SIG-M5 (cell line): ENCODE data around the gene SLX4IP.
"Not testable (repeated sequence)": the region's sequence is repeated elsewhere in the genome, so short reads cannot be mapped to it uniquely, and the experiment has no call there.

Experiments used
- DNase-seq: peaks from one replicate; lab custom pipeline; 2025; lab: John Stamatoyannopoulos, UW

SLX4IP gene

DNA sequence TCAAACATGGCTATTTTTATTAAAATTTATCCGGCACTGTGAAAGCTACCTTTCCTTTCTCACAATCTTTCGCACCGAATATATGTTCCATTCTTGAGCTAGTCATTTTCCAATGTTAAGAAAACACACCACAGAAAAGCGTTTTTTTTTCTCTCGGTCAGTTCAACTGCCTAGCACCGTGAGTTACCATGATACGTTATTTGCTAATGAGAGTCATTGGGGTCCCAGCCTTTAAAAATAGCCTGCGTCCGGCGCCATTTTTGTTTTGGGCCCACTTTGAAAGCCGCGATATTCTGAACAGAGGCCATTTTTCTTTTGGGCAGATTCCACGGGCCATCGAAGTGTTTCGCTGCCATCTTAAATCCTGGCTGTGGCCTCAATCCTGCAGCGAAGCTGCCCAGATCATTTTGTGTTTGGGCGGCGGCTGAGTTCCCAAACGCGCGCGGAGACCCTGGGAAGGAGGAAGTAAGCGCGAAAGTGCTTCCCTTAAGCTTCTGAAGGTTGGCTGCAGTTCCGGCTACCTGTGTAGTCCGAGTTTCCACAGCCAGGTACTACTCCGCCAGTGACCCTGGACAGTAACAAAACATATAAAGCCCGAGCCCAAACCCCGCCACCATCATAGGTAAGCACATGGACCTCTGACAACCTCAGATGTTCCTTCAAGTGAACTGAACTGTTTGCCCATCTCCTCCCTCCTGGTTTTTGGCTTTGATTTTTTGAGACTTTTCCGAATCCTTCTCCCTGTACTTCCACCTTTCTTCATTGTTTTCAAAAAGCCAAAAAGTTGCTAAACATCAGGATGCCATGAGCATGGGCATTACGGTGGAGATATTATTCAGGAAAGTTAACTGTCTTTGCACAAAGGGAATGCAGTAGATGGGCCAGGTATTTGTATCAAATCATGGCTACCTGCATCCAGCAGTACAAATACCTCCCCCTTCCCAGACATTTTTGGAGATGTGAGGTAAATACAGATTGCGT is at the start of gene SLX4IP:
SLX4IP (plus strand) TSS at position 474 of the 981 bp plus-strand sequence. CDS start 22,900 bp downstream, outside the sequence.
- peak; percentile 75 for DNase-seq

DNA sequence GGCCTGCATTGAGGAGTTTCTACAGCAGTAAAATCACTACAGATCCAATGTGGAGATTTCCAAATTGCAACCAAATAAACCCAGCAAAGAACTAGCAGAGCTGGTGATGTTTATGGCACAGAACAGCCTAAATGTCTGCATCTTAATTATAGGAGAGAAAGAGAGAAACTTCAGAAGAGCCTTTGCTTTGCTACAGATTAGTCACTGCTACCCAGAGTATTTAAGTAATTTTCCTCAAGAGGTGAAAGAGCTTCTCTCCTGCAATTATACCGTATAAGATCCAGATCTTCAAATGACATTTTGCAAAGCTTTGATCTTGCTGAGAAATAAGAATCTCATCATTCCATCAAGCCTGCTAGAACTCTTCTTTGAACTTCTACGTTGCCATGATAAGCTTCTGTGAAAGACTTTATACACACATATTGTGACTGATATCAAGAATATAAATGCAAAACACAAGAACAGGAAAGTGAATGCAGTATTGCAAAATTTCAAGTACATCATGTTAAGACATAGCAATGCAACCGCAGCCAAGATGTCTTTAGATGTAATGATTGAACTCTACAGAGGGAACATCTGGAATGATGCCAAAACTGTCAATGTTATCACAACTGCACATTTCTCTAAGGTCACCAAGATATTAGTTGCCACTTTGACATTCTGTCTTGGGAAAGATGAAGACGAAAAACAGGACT is 49.1 kb upstream of the SLX4IP start:
- no peak for DNase-seq

DNA sequence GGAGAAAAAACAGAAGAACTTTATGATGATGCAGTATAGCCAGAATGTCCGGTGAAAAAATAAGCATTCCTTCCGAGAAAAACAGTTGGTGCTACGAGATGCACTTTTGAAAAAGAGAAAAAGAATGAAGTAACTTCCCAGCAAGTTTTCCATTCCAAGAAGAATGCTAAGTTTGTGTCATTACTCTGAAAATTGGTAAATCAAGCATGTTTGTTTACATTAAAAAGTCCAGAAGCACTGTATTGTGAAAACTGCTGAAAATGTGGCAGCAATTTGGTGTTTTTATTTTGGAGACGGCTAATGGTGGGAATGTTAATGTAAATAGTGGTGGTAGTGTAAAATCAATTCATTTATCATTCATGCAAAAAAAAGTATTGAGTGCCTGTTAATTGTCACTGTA is 47.4 kb upstream of the SLX4IP start:
- DNase-seq, result no peak

DNA sequence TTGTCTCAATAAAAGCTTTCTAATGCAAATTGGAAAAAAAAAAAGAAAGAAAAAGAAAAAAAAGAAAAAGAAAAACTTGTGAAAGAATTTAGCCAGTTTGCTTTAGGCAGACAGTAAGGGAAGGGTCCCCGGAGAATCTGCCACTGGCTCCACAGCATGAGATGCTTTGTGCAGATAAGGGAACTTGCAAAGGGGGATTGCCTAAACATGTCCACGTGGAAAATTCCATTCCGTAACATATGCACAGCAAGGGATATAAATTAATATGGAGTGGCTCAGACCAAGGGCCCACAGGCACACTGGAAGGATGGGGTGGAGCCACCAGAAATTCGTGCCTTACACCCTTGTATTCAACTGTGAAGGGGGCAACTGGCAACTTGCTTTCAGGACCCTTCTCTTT is 46.5 kb upstream of the SLX4IP start:
- DNase-seq, result no peak

DNA sequence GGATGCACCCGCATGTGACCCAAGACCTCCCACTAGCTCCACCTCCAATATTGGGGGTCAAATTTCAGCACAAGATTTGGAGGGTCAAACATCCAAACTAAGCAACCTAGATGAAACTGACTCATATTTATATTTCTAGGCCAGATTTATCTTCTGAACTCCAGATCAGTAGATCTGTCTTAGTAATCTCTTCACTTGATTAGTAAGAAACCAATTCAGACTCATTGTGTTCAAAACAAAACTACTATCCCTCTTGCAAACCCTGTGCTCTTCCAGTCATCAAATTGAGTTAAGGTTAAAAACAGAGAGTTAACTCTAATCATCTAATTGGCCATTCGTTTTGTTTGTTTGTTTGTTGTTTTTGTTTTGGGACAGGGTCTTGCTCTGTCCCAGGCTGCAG is 44.4 kb upstream of the SLX4IP start:
- DNase-seq, result no peak

DNA sequence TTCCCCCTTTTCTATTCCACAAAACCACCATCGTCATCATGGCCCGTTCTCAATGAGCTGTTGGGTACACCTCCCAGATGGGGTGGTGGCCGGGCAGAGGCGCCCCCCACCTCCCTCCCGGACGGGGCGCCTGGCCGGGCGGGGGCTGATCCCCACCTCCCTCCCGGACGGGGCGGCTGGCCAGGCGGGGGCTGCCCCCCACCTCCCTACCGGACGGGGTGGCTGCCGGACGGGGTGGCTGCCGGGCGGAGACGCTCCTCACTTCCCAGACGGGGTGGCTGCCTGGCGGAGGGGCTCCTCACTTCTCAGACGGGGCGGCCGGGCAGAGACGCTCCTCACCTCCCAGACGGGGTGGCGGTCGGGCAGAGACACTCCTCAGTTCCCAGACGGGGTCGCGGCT is 40.4 kb upstream of the SLX4IP start:
- not testable (repeated sequence) for DNase-seq

DNA sequence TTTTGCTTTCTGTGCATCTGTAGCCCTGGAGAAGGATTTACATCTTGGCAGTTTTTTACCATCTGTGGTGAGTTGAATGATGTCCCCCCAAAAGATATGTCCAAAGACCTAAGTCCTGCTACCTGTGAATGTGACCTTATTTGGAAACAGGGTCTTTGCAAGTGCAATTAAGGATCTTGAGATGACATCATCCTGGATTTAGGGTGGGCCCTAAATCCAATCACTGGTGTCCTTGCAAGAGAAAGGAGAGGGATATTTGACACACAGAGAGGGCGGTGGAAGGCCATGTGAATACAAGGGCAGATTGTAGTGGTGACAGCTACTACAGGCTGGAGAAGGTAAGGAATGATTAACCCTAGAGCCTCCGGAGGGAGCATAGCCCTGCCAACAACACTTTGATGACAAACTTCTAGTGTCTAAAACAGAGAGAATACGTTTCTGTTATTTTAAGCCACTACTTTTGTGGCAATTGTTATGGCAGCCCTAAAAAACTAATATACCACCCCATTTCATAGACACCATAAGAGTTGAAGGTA is 36.2 kb upstream of the SLX4IP start:
- DNase-seq, result no peak

DNA sequence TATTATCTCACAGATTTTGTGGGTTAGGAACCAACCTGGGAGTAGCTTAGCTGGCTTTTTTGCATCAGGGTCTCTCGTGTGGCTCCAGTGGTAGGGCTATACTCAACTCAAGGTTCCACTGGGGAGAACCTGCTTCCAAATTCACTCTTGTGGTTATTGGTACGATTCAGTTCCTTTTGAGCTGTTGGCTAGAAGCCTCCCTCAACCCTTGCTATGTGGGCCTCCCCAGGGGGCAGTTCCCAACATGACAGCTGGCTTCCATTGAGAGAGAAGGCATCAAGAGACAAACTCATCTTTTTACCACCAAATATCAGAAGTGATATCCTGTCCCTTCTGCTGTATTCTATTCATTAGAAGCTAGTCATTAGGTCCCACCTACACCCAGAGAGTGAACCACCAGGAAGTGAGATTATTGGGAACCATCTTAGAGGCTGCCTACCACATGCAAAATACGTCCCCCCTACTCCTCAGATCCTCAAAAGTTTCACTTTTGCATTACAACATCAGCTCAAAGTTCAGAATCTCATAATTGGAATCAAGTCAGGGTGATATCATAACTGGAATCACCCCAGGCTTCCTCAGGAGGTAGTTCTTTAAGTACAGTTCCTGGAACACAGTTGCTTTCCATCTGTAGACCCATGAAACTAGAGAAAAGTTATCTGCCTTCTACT is 32.0 kb upstream of the SLX4IP start:
- no peak for DNase-seq

DNA sequence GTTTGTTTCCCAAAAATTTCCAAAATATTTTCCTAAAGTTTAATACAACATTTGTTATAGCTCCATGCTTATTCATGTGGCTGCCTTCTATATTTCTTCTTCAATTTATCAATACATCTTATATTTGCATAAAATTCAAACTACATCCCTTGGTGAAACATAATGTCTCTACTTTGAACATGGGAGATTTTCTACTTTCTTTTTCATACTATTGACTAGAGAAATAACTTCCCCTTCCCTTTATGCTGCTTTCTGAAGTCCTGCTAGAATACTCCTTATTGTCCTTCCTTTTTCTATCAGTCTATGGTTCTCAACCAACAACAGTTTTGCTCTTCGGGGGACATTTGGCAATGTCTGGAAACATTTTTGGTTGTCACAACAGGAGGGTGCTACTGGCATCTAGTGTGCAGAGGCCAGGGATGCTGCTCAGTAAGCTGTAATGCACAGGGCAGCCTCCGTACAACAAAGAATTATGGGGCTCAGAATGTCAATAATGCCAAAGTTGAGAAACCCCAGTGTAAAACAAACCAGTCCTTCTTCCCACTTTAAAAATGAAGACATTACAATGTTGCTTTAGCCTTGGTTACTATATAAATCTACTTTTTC is 31.0 kb upstream of the SLX4IP start:
- no peak for DNase-seq

DNA sequence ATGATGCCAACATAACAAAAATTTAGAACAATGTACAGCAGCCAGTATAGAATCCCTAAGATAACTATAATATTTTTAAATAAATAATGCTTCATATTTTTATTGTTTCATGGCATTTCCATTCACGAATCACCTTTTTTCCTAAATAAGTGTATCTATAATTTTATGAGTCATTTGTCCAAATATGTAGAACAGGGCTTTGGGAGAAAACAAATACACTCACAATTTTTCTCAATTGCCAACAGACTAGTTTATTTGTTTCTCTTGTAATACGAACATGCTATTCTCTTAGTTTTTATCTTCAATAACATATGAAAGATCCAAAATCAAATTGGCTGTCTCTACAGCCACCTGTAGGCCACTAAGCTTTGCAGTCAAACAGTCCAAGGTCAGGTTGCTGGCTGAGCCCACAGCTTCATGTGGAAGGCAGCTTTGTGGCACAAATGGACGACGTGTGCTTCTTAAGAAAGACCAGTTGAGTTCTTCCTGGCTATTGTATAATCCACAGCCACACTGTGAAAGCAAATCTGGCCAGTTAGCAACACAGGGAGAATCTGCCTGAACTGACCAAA is 30.1 kb upstream of the SLX4IP start:
- DNase-seq, result no peak

DNA sequence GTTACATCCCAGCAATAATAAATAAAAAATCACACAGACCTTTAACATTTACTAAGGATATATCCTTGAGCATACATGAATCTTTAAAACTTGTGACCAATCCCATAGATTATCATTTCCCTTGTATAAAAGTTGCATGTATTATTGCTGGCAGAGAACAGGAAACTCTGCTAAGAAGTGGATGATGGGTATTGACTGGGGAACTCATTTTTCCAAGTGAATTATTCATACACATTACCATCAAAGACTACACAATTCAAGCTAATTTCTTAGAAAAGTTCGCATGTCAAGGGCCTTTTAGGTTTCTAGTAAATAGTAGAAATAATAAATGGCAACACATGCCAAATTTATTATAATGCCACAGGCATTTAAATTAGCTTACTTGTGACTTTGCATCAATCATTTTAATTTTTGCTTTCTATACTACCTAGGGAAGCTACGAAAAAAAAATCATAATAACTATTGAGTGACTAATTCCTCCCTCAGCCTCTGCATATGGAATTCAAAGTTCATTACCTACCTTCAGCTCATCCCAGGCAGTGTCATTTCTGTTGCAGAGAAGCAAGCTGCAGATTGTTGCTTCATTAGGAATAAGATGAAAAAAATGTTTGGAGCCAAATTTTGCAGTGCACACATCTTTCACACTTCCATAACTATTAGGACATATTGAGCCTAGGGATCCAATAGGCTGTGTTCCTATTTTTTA is 26.8 kb upstream of the SLX4IP start:
- DNase-seq, result no peak

DNA sequence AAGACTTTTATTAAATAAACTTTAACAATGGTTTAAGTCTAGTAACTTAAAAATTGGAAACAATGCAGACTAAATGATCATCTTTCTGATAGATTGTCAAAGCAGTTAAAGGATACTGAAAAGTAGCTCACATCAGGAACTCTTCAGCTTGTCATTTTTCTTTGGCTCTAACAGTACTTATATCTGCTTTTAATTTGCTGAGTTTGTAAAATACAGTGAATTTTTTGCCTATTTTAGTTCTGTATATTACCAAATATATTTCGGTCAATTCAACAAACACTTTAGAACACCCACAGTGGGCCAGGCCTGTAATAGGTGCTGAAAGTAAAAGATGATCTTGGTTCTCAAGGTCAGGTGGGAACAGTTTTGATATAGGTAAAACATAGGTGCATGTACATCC is 23.4 kb upstream of the SLX4IP start:
- DNase-seq, result no peak

DNA sequence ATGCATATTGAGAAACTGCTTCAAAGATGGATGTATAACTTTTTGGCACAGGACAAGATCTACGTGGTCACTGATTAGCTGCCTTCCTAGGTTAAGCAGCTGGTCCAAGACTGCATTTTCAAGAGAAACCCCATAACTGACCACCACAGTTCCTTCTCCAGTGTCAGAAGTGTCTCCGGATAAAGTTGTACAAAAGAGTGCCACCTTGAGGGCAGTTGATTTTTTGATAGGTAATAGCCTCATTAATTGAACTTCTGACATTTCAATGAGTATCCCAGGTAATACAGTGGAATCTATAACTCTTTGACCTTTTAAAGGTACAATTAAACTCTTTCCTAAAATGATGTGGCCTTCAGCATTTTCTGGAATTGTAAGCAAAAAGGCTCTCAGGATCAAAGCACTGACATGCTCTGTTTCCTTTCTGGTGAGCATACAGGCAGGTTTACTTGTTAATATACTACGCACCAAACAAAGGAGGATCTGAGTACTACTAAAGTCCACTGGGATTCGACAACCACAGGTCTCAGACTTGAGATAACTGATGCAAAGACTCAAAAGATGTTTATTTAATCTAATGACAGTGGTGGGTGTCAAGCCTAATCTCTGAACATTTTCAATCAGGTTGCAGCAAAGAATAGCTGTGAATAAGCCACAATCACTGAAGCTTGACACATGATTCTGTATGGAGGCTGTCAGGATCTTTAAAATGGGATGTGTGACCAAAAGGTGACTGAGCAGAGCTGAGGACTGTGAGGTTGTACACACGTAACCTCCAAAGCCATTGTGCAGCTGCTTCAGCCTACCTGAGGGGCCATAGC is 22.3 kb upstream of the SLX4IP start:
- DNase-seq, result no peak

DNA sequence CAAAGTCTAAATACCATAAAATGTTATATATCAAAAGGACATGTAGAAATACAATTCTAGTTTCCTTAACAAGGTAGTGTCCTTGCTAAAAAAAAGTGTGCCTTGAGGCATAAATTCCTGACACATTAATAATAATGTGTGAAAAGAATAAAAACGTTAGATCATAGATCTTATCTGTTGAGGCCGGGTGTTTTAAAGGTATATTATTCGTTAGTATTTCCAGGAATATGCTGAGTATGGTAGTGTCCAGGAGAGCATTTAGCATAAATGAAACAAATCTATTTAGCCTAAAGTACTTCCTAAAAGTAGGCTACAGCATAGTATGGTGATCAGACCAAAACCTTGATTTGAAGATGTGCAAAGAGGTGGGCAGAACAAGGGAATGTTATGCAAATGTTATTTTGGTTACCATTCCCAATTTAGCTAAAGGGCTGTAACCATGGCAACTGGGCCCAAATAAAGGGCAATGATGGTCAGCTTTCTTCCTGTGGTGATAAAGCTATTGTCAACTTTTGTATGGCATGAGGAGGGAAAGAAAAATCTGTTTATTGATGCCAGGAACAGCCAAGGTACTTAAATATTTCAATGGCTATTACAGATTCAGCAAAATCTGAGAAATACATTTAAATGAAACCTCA is 20.0 kb upstream of the SLX4IP start:
- no peak for DNase-seq

DNA sequence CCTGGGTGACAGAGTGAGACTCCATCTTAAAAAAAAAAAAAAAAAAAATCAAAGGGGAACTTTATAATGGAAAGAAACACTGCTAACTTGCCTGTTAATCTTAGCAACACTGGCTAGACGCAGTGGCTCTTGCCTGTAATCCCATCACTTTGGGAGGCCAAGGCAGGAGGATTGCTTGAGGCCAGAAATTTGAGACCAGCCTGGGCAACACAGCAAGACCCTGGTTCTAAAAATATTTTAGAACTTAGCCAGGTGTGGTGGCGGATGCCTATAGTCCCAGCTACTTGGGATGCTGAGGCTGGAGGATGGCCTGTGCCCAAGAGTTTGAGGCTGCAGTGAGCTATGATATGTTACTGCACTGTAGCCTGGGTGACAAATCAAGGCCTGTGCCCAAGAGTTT is 17.9 kb upstream of the SLX4IP start:
- DNase-seq, result not testable (repeated sequence)

DNA sequence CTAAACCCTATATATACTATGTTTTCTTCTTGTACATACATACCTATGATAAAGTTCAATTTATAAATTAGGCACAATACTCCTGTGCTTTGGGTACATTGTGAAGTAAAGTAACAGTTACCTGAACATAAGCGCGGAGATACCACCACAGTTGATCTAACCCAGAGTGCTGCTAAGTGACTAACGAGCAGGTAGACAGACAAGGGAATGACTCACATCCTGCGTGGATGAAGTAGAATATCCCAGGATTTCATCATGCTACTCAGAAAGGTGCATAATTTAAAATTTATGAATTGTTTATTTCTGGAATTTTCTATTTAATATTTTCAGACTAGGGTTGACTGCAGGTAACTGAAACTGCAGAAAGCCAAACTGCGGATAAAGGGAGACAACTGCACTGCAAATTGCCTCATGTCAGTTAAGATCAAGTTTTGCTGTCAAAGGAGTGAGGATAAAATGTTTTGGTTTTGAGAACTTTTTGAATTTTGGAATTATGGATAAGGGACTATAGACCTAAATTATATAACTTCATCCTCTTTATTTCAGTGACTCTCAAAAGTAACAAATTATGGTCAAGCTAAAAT is 15.5 kb upstream of the SLX4IP start:
- no peak for DNase-seq

DNA sequence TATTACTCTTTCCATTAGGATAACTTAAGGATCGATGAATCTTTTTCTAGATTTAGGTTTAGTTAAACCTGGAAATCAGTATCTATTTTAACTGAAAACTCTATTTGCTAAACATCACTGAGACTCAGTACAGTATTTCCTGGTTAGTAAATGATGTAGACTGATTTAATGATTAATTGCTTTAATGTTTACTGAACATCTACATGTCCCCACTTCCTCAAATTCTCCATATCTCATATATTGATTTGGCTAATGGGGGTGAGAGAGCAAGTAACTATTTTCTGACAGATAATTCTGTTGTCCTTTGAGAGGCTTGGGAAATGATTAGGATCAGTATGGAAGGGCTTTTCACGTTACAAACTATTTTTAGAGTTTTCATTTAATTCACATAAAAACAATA is 11.4 kb upstream of the SLX4IP start:
- DNase-seq, result no peak

DNA sequence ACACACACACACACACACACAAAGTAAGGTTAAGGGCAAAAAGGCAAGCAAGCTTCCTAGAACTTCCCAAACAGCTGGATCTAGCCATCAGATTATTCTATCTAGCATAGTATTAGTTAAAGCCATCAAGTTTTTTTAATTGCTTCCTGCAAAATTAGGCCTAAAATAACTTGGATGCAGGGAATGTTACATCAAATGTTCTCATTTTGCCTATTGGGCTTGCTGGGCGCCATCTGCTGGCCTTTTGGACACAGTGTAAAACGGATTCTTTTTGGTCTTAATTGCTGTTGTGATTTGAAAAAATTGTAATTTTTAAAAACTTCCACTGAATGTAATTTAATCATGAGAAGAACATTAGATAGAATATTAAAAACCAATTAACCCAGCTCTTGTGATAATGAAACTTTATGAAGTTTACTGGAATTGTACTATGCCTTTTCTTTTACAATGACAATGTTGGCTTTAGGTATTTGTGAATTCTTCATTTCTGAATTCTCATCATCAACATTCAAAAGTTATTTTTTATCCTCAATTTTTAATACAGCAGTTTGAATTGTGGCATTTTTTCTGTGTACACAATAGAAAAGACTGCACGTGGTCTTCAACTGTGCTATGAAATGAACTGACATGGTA is 7.9 kb upstream of the SLX4IP start:
- no peak for DNase-seq

DNA sequence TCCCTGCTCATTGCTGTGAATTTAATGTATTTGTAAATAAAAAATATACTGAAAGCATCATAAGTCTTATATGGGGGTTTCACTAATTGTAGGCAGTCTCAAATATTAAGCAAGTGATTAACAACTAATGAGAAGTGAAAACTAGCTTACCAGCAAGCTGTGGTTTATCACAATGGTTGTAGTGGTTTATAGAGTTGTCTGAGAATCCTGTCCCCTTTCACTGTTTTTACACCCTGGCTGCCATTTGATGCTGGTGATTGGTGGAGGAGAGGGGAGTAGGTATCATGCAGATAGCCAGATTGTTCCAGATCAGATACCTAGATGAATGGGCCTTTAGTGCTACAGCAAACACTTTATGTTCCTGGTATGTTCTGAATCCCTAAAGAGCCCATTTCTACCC is 7.1 kb upstream of the SLX4IP start:
- DNase-seq, result no peak
